HCT116 (cell line): ENCODE data around the gene FAM13A. TPM values are rescaled to one million over a fixed set of nuclear protein-coding genes. Genes with fewer than 3 reads are reported as not detected.

Source experiments
- ATAC-seq: fragments of 200-7000 bp; cut with Tn5 transposase; 2 replicates; pipeline ENCODE4 v1.9.1; 2020; ENCODE audit warnings: mild to moderate bottlenecking, moderate library complexity
- BruUV-seq: library from RNA; stranded (reverse); fragments of 400-500 nt; replicated peaks from 2 replicates; lab custom pipeline; 2021; lab: Mats Ljungman, UMichigan
- CTCF ChIA-PET: fragments of 300-600 bp; sonication (Branson Sonifier 250); formaldehyde crosslinking; loops from one replicate; lab custom pipeline; 2021; ENCODE audit warnings: antibody characterized with exemption; lab: Charles Lee
- POLR2A ChIA-PET: fragments of 300-600, 350-600 bp; sonication (Branson Sonifier 250); formaldehyde crosslinking; loops from one replicate; lab custom pipeline; 2021; ENCODE audit warnings: antibody characterized with exemption; lab: Charles Lee
- RAD21 ChIA-PET, 2 experiments: fragments of 300-600 bp; sonication (Branson Sonifier 250); formaldehyde crosslinking; loops; one replicate each; lab custom pipeline; 2023; ENCODE audit warnings: low total read pairs in 2 of 2; ENCODE audit not compliant: uncharacterized antibody in 2 of 2, unreplicated experiment in 2 of 2, low non-redundant PET in 1 of 2; lab: Charles Lee
- DNase-seq: peaks from one replicate; pipeline ENCODE4 v3.0.0-alpha.2; 2010; ENCODE audit warnings: low read depth, low spot score
- H2AFZ ChIP-seq: fragments of 200-600 bp; shearing (Covaris generic), sonication (generic); 2 replicates; pipeline ENCODE4 v1.6.1; 2017; ENCODE audit warnings: low read depth, mixed run types, mixed read lengths, antibody characterized with exemption, low read length; ENCODE audit not compliant: poor library complexity, severe bottlenecking
- H3K27ac ChIP-seq: 2 replicates; pipeline ENCODE4 v1.5.1; 2012; ENCODE audit warnings: low read depth, low read length
- H3K27me3 ChIP-seq: fragments of 200-600 bp; sonication (generic); 2 replicates; pipeline ENCODE4 v1.6.1; 2016; ENCODE audit warnings: mixed run types, low read length, mixed read lengths; ENCODE audit not compliant: insufficient read depth
- H3K36me3 ChIP-seq, 2 experiments: fragments of 200-500 bp in 1 of 2; fragments of 200-600 bp in 1 of 2; sonication (Bioruptor generic) in 1 of 2; sonication (generic) in 1 of 2; 2 replicates each; pipeline versions ENCODE4 v1.5.1 to v1.6.1; 2014 to 2016; ENCODE audit warnings: low read length in 2 of 2, inconsistent platforms in 1 of 2, mixed read lengths in 1 of 2, mixed run types in 1 of 2; ENCODE audit not compliant: insufficient read depth in 2 of 2, control insufficient read depth in 1 of 2
- H3K4me1 ChIP-seq, 2 experiments: fragments of 200-600 bp in 1 of 2; sonication (generic) in 1 of 2; 2 replicates each; pipeline versions ENCODE4 v1.5.1 to v1.6.1; 2012 to 2017; ENCODE audit warnings: low read length in 2 of 2, inconsistent platforms in 1 of 2, mild to moderate bottlenecking in 1 of 2, mixed read lengths in 1 of 2, mixed run types in 1 of 2, moderate library complexity in 1 of 2; ENCODE audit not compliant: insufficient read depth in 2 of 2, control insufficient read depth in 1 of 2
- H3K4me2 ChIP-seq: fragments of 200-600 bp; sonication (generic); 2 replicates; pipeline ENCODE4 v1.6.1; 2017; ENCODE audit warnings: mixed run types, low read length, mixed read lengths
- H3K4me3 ChIP-seq, 2 experiments: fragments of 200-600 bp in 1 of 2; sonication (generic) in 1 of 2; replicated peaks in 1 of 2; 2 replicates each; pipeline ENCODE4 v1.5.1; 2011 to 2016; ENCODE audit warnings: low read length in 2 of 2, control low read depth in 1 of 2, low read depth in 1 of 2, mild to moderate bottlenecking in 1 of 2, mixed read lengths in 1 of 2, mixed run types in 1 of 2
- H3K79me2 ChIP-seq: fragments of 200-600 bp; sonication (generic); 2 replicates; pipeline ENCODE4 v1.6.1; 2017; ENCODE audit warnings: mild to moderate bottlenecking, mixed run types, low read length, moderate library complexity, mixed read lengths; ENCODE audit not compliant: insufficient read depth
- H3K9ac ChIP-seq: fragments of 200-600 bp; sonication (generic); 2 replicates; pipeline ENCODE4 v1.6.1; 2016; ENCODE audit warnings: low read length, mixed read lengths
- H3K9me2 ChIP-seq: fragments of 200-600 bp; sonication (generic), shearing (Covaris generic); 2 replicates; pipeline ENCODE4 v1.6.1; 2017; ENCODE audit warnings: mixed run types, mild to moderate bottlenecking, moderate library complexity; ENCODE audit not compliant: insufficient read depth
- H3K9me3 ChIP-seq, 2 experiments: fragments of 200-500 bp in 1 of 2; fragments of 200-600 bp in 1 of 2; sonication (Bioruptor generic) in 1 of 2; sonication (generic) in 1 of 2; 2 replicates each; pipeline ENCODE4 v1.6.1; 2014 to 2017; ENCODE audit warnings: low read length in 2 of 2, mixed read lengths in 2 of 2, inconsistent platforms in 1 of 2, low read depth in 1 of 2, mild to moderate bottlenecking in 1 of 2, mixed run types in 1 of 2, moderate library complexity in 1 of 2; ENCODE audit not compliant: control insufficient read depth in 1 of 2, insufficient read depth in 1 of 2
- H4K20me1 ChIP-seq: fragments of 200-600 bp; sonication (generic), shearing (Covaris generic); 2 replicates; pipeline ENCODE4 v1.6.1; 2017; ENCODE audit warnings: mixed run types, mild to moderate bottlenecking, moderate library complexity; ENCODE audit not compliant: insufficient read depth
- CEBPB ChIP-seq: IDR thresholded peaks from 2 replicates; pipeline ENCODE4 v1.6.1; 2012; ENCODE audit warnings: low read depth
- EGR1 ChIP-seq: IDR thresholded peaks from 2 replicates; pipeline ENCODE4 v1.6.1; 2012; ENCODE audit warnings: low read depth
- ELF1 ChIP-seq: IDR thresholded peaks from 2 replicates; pipeline ENCODE4 v1.6.1; 2012; ENCODE audit warnings: low read depth, borderline replicate concordance
- EZH2 ChIP-seq: fragments of 200-600 bp; sonication (generic); IDR thresholded peaks from 2 replicates; pipeline ENCODE4 v1.6.1; 2017; ENCODE audit warnings: antibody characterized with exemption, mixed run types
- EZH2phosphoT487 ChIP-seq: fragments of 200-600 bp; IDR thresholded peaks from 2 replicates; pipeline ENCODE4 v1.6.1; 2018; ENCODE audit warnings: antibody characterized with exemption, borderline replicate concordance
- FOSL1 ChIP-seq: IDR thresholded peaks from 2 replicates; pipeline ENCODE4 v1.6.1; 2012; ENCODE audit warnings: low read depth
- JUND ChIP-seq: IDR thresholded peaks from 2 replicates; pipeline ENCODE4 v1.6.1; 2012
- POLR2AphosphoS5 ChIP-seq: IDR thresholded peaks from 2 replicates; pipeline ENCODE4 v1.6.1; 2011; ENCODE audit warnings: mild to moderate bottlenecking, low read depth, low read length, moderate library complexity
- SIN3A ChIP-seq: IDR thresholded peaks from 2 replicates; pipeline ENCODE4 v1.6.1; 2012; ENCODE audit warnings: low read depth
- TCF7L2 ChIP-seq: IDR thresholded peaks from 2 replicates; pipeline ENCODE4 v1.7.0; 2011; ENCODE audit warnings: borderline replicate concordance, inconsistent platforms; ENCODE audit not compliant: insufficient read depth, insufficient read length; ENCODE audit errors: extremely low read depth
- intact Hi-C: fragments of 100-400 bp; cut with micrococcal nuclease; formaldehyde crosslinking; loops from 2 replicates; pipeline ENCODE4 v1.10.0; 2022
- total RNA-seq: library from RNA; stranded (reverse); gene quantifications from one replicate; pipeline ENCODE4 v1.2.1, GENCODE V29; 2021; ENCODE audit not compliant: unreplicated experiment
- TF ChIP-seq, protein P1 (sequence below): IDR thresholded peaks from 2 replicates; pipeline ENCODE4 v1.6.1; 2011; ENCODE audit warnings: mild to moderate bottlenecking, low read length, moderate library complexity; ENCODE audit not compliant: insufficient replicate concordance; ENCODE audit errors: extremely low read depth
- TF ChIP-seq, protein P2 (sequence below): IDR thresholded peaks from 2 replicates; pipeline ENCODE4 v1.6.1; 2012
- TF ChIP-seq, protein P3 (sequence below): IDR thresholded peaks from 2 replicates; pipeline ENCODE4 v1.6.1; 2012
- TF ChIP-seq, protein P4 (sequence below), 3 experiments: fragments of 200-600 bp in 1 of 3; sonication (generic) in 1 of 3; IDR thresholded peaks in 2 of 3; conservative IDR thresholded peaks in 1 of 3; 2 replicates each; pipeline ENCODE4 v1.5.1; 2012 to 2017; ENCODE audit warnings: low read depth in 2 of 3, low read length in 2 of 3, antibody characterized with exemption in 1 of 3, borderline replicate concordance in 1 of 3, control low read depth in 1 of 3, mild to moderate bottlenecking in 1 of 3, mixed read lengths in 1 of 3, mixed run types in 1 of 3, moderate library complexity in 1 of 3; ENCODE audit not compliant: insufficient read depth in 1 of 3

Gene FAM13A
- total RNA-seq, 1 experiment from 2014 or later = 17.2 TPM

DNA sequence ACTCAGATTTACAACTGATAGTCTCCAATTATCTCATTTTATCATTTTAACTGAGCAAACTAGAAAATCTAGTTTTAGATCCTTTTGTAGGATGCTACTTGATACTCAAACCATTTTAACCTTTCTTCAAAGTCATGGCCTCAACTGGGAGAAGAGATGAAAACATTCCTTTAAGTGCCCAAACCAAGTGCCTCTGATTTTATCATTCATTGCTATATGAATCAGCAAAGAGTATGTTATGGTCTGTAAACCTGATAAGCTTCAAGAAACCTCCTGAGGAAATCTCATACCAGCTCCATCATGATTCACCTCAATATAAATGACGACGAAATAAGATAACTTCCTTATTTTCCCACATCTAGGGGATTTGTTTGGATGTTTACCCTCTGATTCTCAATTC, 119.9 kb downstream of the FAM13A start:
- BruUV-seq = no TSS peak

DNA sequence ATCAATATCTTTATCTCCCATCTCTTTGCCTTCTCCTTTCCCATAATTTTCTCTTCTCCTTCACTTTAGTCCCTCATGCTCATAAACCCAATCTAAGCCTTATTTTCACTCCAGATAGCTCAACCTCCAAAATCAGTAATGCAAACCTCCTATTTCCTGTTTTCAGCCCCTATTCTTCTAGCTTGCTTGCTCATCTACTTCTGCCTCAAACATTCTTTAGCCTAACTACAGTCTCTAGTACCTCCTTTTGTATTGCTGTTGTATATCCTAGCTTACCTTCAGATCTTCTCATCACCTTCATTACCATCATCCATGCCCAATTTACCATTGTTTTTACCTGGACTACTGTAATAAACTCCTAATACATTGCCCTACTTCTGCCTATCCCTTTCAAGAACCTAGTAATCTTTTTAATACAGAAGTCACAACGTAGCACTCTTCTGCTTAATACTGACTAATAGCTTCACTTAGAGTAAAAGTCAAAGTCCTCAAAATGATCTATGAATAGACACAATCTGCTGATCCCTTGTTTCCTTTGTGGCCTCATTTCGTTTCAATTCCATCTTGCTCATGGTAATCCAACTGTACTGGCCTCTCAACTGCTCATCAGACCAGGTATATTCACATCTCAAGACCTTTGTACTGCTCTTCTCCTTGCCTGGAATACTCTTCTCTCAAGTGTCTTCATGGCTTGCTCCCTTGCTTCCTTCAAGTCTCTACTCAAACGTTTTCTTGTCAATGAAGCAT, 123.4 kb downstream of the FAM13A start:
- ATAC-seq (no peak), DNase-seq (no peak)
- intact Hi-C loops = no loop called here
- no peak overlapping the region for H3K4me3 ChIP-seq
- ChIA-PET POLR2A (no interaction called here), RAD21 (no interaction called here), CTCF (no interaction called here)
- H3K27me3 ChIP-seq = no peaks in the 10 kb centered on the region
- H3K9ac ChIP-seq = no peak overlapping the region
- H3K36me3 ChIP-seq = no peaks in the 10 kb centered on the region
- H3K79me2 ChIP-seq = no peaks in the 10 kb centered on the region
- H3K4me2 ChIP-seq = no peak overlapping the region
- no peaks in the 10 kb centered on the region for H3K9me3 ChIP-seq
- H4K20me1 ChIP-seq = 0 out of 2 replicates have a peak, but pooled peaks cover 3% of the 10 kb centered on the region
- H3K27ac ChIP-seq = no peak overlapping the region
- BruUV-seq = no TSS peak
- no peak overlapping the region for H2AFZ ChIP-seq
- H3K9me2 ChIP-seq = no peaks in the 10 kb centered on the region
- no peaks in the 10 kb centered on the region for H3K4me1 ChIP-seq
- TF ChIP-seq CEBPB (no peak), POLR2AphosphoS5 (no peak), EGR1 (no peak), ELF1 (no peak), EZH2phosphoT487 (no peak), EZH2 (no peak), SIN3A (no peak), JUND (no peak), TCF7L2 (no peak)
- TF ChIP-seq, protein P1, sequence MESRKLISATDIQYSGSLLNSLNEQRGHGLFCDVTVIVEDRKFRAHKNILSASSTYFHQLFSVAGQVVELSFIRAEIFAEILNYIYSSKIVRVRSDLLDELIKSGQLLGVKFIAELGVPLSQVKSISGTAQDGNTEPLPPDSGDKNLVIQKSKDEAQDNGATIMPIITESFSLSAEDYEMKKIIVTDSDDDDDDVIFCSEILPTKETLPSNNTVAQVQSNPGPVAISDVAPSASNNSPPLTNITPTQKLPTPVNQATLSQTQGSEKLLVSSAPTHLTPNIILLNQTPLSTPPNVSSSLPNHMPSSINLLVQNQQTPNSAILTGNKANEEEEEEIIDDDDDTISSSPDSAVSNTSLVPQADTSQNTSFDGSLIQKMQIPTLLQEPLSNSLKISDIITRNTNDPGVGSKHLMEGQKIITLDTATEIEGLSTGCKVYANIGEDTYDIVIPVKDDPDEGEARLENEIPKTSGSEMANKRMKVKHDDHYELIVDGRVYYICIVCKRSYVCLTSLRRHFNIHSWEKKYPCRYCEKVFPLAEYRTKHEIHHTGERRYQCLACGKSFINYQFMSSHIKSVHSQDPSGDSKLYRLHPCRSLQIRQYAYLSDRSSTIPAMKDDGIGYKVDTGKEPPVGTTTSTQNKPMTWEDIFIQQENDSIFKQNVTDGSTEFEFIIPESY = no peak
- TF ChIP-seq, protein P2, sequence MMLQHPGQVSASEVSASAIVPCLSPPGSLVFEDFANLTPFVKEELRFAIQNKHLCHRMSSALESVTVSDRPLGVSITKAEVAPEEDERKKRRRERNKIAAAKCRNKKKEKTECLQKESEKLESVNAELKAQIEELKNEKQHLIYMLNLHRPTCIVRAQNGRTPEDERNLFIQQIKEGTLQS = no peak
- TF ChIP-seq, protein P3, sequence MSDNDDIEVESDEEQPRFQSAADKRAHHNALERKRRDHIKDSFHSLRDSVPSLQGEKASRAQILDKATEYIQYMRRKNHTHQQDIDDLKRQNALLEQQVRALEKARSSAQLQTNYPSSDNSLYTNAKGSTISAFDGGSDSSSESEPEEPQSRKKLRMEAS = no peak

More for the DNA sequence above, 119.9 kb downstream of the FAM13A start:
- ChIA-PET POLR2A (no interaction called here), CTCF (no interaction called here), RAD21 (no interaction called here)
- H3K9ac ChIP-seq = no peak overlapping the region
- H3K4me2 ChIP-seq = no peak overlapping the region
- TF ChIP-seq FOSL1 = no peak
- TF ChIP-seq EZH2phosphoT487 = no peak
- TF ChIP-seq, protein P4, sequence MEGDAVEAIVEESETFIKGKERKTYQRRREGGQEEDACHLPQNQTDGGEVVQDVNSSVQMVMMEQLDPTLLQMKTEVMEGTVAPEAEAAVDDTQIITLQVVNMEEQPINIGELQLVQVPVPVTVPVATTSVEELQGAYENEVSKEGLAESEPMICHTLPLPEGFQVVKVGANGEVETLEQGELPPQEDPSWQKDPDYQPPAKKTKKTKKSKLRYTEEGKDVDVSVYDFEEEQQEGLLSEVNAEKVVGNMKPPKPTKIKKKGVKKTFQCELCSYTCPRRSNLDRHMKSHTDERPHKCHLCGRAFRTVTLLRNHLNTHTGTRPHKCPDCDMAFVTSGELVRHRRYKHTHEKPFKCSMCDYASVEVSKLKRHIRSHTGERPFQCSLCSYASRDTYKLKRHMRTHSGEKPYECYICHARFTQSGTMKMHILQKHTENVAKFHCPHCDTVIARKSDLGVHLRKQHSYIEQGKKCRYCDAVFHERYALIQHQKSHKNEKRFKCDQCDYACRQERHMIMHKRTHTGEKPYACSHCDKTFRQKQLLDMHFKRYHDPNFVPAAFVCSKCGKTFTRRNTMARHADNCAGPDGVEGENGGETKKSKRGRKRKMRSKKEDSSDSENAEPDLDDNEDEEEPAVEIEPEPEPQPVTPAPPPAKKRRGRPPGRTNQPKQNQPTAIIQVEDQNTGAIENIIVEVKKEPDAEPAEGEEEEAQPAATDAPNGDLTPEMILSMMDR (IDR thresholded peaks at IDR 0.05 in 2 of 3, conservative IDR thresholded peaks at IDR 0.05 in 1 of 3; ENCODE audit: borderline replicate concordance in 1 of 3, insufficient read depth in 1 of 3, low read depth in 2 of 3, low read length in 2 of 3) = no peak
- H3K9me3 ChIP-seq = no peaks in the 10 kb centered on the region
- H3K9me2 ChIP-seq = no peaks in the 10 kb centered on the region
- no peaks in the 10 kb centered on the region for H3K27me3 ChIP-seq
- H3K36me3 ChIP-seq = no peaks in the 10 kb centered on the region
- no peaks in the 10 kb centered on the region for H3K79me2 ChIP-seq
- no peak for DNase-seq
- no peak overlapping the region for H2AFZ ChIP-seq
- 0 out of 2 replicates have a peak, but pooled peaks cover 3% of the 10 kb centered on the region for H4K20me1 ChIP-seq
- H3K4me3 ChIP-seq = no peak overlapping the region
- H3K27ac ChIP-seq = no peak overlapping the region
- ATAC-seq = no peak
- no peaks in the 10 kb centered on the region for H3K4me1 ChIP-seq
- intact Hi-C loops = no loop called here
